SK-N-SH (cell line): ENCODE results near the gene EYA3. TPM values are rescaled to one million over a fixed set of nuclear protein-coding genes. Genes with fewer than 3 reads are reported as not detected.

ENCODE experiments used
- CTCF ChIA-PET: fragments of 300-600, 350-600 bp; formaldehyde crosslinking; extraction: SDS; loops from one replicate; lab custom pipeline; 2021; lab: Yijun Ruan, JAX
- POLR2A ChIA-PET: fragments of 350-600 bp; sonication (Branson Sonifier 250); formaldehyde crosslinking; extraction: SDS; loops from one replicate; lab custom pipeline; 2020; ENCODE audit warnings: antibody characterized with exemption, inconsistent platforms; lab: Yijun Ruan, JAX
- DNase-seq: peaks from one replicate; pipeline ENCODE4 v3.0.0; 2012
- H2AFZ ChIP-seq: fragments of 200-600 bp; sonication (generic); 2 replicates; pipeline ENCODE4 v1.8.1; 2016; ENCODE audit warnings: antibody characterized with exemption, mild to moderate bottlenecking, low read depth
- H3F3A ChIP-seq: fragments of 200-600 bp; sonication (generic); replicated peaks from 2 replicates; pipeline ENCODE3; 2016; ENCODE audit warnings: antibody characterized with exemption, mild to moderate bottlenecking; ENCODE audit not compliant: insufficient read depth
- H3K27ac ChIP-seq, 2 experiments: fragments of 200-500 bp in 1 of 2; fragments of 200-600 bp in 1 of 2; sonication (Bioruptor generic) in 1 of 2; sonication (generic), shearing (Covaris generic) in 1 of 2; 2 replicates each; pipeline versions ENCODE4 v1.5.1 to v1.6.1; 2014 to 2016; ENCODE audit warnings: low read depth in 2 of 2, inconsistent platforms in 1 of 2, low read length in 1 of 2, mild to moderate bottlenecking in 1 of 2, mixed read lengths in 1 of 2
- H3K27me3 ChIP-seq: fragments of 200-600 bp; sonication (generic), shearing (Covaris generic); 2 replicates; pipeline ENCODE4 v1.6.1; 2016; ENCODE audit warnings: mixed run types; ENCODE audit not compliant: insufficient read depth
- H3K36me3 ChIP-seq, 2 experiments: fragments of 200-500 bp in 1 of 2; fragments of 200-600 bp in 1 of 2; sonication (Bioruptor generic) in 1 of 2; sonication (generic) in 1 of 2; replicated peaks in 1 of 2; 2 replicates each; pipeline versions ENCODE3 to v1.5.1; 2014 to 2016; ENCODE audit warnings: low read length in 1 of 2, mild to moderate bottlenecking in 1 of 2; ENCODE audit not compliant: insufficient read depth in 2 of 2, control insufficient read depth in 1 of 2
- H3K4me1 ChIP-seq, 2 experiments: fragments of 200-500 bp in 1 of 2; fragments of 200-600 bp in 1 of 2; sonication (Bioruptor generic) in 1 of 2; sonication (generic), shearing (Covaris generic) in 1 of 2; 2 replicates each; pipeline versions ENCODE4 v1.5.1 to v1.6.1; 2014 to 2016; ENCODE audit warnings: low read depth in 1 of 2, low read length in 1 of 2, mixed run types in 1 of 2; ENCODE audit not compliant: insufficient read depth in 2 of 2, control insufficient read depth in 1 of 2
- H3K4me2 ChIP-seq: fragments of 200-600 bp; sonication (generic), shearing (Covaris generic); 2 replicates; pipeline ENCODE4 v1.6.1; 2017; ENCODE audit warnings: mixed run types
- H3K4me3 ChIP-seq, 2 experiments: fragments of 200-500 bp in 1 of 2; fragments of 200-600 bp in 1 of 2; sonication (Bioruptor generic) in 1 of 2; sonication (generic), shearing (Covaris generic) in 1 of 2; 2 replicates each; pipeline versions ENCODE4 v1.5.1 to v1.8.1; 2014 to 2016; ENCODE audit warnings: low read depth in 2 of 2, inconsistent platforms in 1 of 2, low read length in 1 of 2, mild to moderate bottlenecking in 1 of 2, mixed read lengths in 1 of 2, moderate library complexity in 1 of 2
- H3K79me2 ChIP-seq: fragments of 200-600 bp; sonication (generic); 2 replicates; pipeline ENCODE4 v1.8.1; 2017; ENCODE audit warnings: mild to moderate bottlenecking; ENCODE audit not compliant: insufficient read depth
- H3K9ac ChIP-seq: fragments of 200-600 bp; sonication (generic); 2 replicates; pipeline ENCODE4 v1.6.1; 2017; ENCODE audit warnings: mixed run types
- H3K9me2 ChIP-seq: fragments of 200-600 bp; sonication (generic); 2 replicates; pipeline ENCODE4 v1.6.1; 2017; ENCODE audit warnings: mixed run types
- H3K9me3 ChIP-seq: fragments of 200-600 bp; sonication (generic); 2 replicates; pipeline ENCODE4 v1.6.1; 2017; ENCODE audit warnings: mixed run types, mild to moderate bottlenecking, moderate library complexity
- H4K20me1 ChIP-seq: fragments of 200-600 bp; sonication (generic); 2 replicates; pipeline ENCODE4 v1.6.1; 2017; ENCODE audit warnings: mild to moderate bottlenecking, mixed run types; ENCODE audit not compliant: insufficient read depth
- CHD2 ChIP-seq: fragments of 150-350 bp; IDR thresholded peaks from 2 replicates; pipeline ENCODE4 v1.6.1; 2018; ENCODE audit warnings: low read length; ENCODE audit not compliant: partially characterized antibody
- EZH2phosphoT487 ChIP-seq: fragments of 200-600 bp; sonication (generic); IDR thresholded peaks from 2 replicates; pipeline ENCODE4 v1.6.1; 2017; ENCODE audit warnings: low read depth, mixed run types, mild to moderate bottlenecking, antibody characterized with exemption, moderate library complexity, borderline replicate concordance
- FOXJ3 ChIP-seq: sonication (generic); formaldehyde crosslinking; IDR thresholded peaks from 2 replicates; pipeline ENCODE4 v1.5.1; 2020; ENCODE audit warnings: mild to moderate bottlenecking, missing genetic modification reagents
- GABPA ChIP-seq: IDR thresholded peaks from 2 replicates; pipeline ENCODE4 v1.4.0; 2012; ENCODE audit warnings: low read depth, mild to moderate bottlenecking
- JUND ChIP-seq: IDR thresholded peaks from 2 replicates; pipeline ENCODE4 v1.4.0; 2012
- NFIC ChIP-seq: IDR thresholded peaks from 2 replicates; pipeline ENCODE4 v1.4.0; 2012; ENCODE audit warnings: borderline replicate concordance
- NRF1 ChIP-seq: IDR thresholded peaks from 2 replicates; pipeline ENCODE4 v1.6.1; 2012; ENCODE audit warnings: low read depth, mild to moderate bottlenecking, low read length
- RAD21 ChIP-seq: IDR thresholded peaks from 2 replicates; pipeline ENCODE4 v1.6.1; 2012; ENCODE audit warnings: mild to moderate bottlenecking, low read length
- RCOR1 ChIP-seq: fragments of 150-350 bp; IDR thresholded peaks from 2 replicates; pipeline ENCODE4 v1.6.1; 2017; ENCODE audit warnings: antibody characterized with exemption, low read length
- SIN3A ChIP-seq: IDR thresholded peaks from 2 replicates; pipeline ENCODE4 v1.6.1; 2012; ENCODE audit warnings: low read depth, mild to moderate bottlenecking, low read length, moderate library complexity, borderline replicate concordance
- SMC3 ChIP-seq: IDR thresholded peaks from 2 replicates; pipeline ENCODE4 v1.6.1; 2012; ENCODE audit warnings: low read depth, low read length, improper control_type of control experiment
- TAF1 ChIP-seq: IDR thresholded peaks from 2 replicates; pipeline ENCODE4 v1.6.1; 2012; ENCODE audit warnings: low read depth, mild to moderate bottlenecking, low read length, moderate library complexity, borderline replicate concordance
- WGBS: methylation state at CpG from one replicate; pipeline ENCODE4 v1.1.6; 2017; ENCODE audit warnings: low lambda C conversion rate; 5-methylcytosine and 5-hydroxymethylcytosine counted together
- polyA plus RNA-seq, 3 experiments: library from polyadenylated mRNA; depleted of rRNA; stranded (reverse); fragments of >200 nt; gene quantifications; 2 replicates each; pipeline ENCODE4 v1.2.3, GENCODE V29; 2012
- TF ChIP-seq, protein P1 (sequence below): IDR thresholded peaks from 2 replicates; pipeline ENCODE4 v1.4.0; 2012; ENCODE audit warnings: low read depth
- TF ChIP-seq, protein P2 (sequence below): IDR thresholded peaks from 2 replicates; pipeline ENCODE4 v1.4.0; 2012; ENCODE audit warnings: low read depth, borderline replicate concordance
- TF ChIP-seq, protein P3 (sequence below): IDR thresholded peaks from 2 replicates; pipeline ENCODE4 v1.6.1; 2012; ENCODE audit warnings: mild to moderate bottlenecking, low read depth, low read length, moderate library complexity
- TF ChIP-seq, protein P4 (sequence below): fragments of 150-350 bp; IDR thresholded peaks from 2 replicates; pipeline ENCODE4 v1.6.1; 2016; ENCODE audit warnings: mild to moderate bottlenecking, low read depth, low read length

Gene EYA3
- polyA plus RNA-seq, 1 of the 3 experiments (the other 2 are of a cell fraction) = 6.5 TPM

DNA sequence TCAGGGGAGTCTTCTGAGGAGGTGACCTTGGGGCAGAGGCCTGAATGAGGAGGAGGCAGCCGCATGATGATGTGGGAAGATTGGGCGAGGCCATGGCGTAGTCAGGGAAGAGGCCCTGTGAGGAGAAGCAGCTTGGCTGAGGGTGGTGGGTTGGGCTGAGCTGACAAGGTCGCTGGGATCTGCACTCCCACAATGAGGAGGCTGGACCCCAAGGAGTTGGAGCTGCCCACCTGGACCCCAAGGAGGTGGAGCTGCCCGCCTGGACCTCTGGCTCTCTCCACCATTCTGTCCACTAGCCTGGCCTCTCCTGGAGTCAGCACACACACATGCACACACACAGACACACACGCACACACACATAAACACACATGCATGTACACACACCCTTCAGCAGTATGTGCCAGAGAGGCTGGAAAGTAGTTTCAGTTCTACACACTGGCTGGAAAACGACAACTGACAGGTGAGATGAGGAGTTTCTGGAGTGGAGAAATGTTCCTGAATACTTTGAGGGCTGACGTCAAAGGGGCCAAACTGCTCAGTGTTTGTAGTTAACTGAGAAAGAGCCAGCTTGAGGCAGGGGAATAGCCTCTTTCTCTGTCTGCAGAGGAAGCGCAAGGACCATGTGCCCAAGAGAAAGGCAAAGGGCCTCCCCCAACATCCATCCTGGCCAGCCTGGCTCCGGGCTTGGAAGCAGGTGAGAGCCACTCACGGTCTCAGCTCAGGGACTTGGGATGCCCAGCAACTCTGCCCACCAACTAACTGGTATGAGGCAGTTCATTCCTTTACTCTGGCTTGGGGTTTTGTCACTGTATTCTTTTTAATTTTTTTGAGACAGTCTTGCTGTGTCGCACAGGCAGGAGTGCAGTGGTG, 146.5 kb downstream of the EYA3 start:
- Histone ChIP-seq H3K27ac (no peak overlapping the region), H3K36me3 (no peaks in the 10 kb centered on the region), H3K4me1 (peaks cover 0 to 13% of the 10 kb centered on the region in 2 experiments; a peak in 1 of 4 replicates), H4K20me1 (no peaks in the 10 kb centered on the region), H3K79me2 (no peaks in the 10 kb centered on the region), H3K4me3 (no peak overlapping the region), H3K27me3 (no peaks in the 10 kb centered on the region), H3K9me3 (no peaks in the 10 kb centered on the region), H3K9me2 (no peaks in the 10 kb centered on the region), H3F3A (no peaks in the 10 kb centered on the region), H2AFZ (no peak overlapping the region)
- WGBS = 82% methylated on average over 11 of the region's 12 CpGs
- no peak for DNase-seq
- no peak for TF ChIP-seq EZH2phosphoT487
- no peak for TF ChIP-seq RCOR1
- TF ChIP-seq GABPA = no peak
- TF ChIP-seq RAD21 = no peak
- no peak for TF ChIP-seq FOXJ3
- TF ChIP-seq, protein P1, sequence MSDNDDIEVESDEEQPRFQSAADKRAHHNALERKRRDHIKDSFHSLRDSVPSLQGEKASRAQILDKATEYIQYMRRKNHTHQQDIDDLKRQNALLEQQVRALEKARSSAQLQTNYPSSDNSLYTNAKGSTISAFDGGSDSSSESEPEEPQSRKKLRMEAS = no peak
- TF ChIP-seq JUND = no peak
- TF ChIP-seq, protein P2, sequence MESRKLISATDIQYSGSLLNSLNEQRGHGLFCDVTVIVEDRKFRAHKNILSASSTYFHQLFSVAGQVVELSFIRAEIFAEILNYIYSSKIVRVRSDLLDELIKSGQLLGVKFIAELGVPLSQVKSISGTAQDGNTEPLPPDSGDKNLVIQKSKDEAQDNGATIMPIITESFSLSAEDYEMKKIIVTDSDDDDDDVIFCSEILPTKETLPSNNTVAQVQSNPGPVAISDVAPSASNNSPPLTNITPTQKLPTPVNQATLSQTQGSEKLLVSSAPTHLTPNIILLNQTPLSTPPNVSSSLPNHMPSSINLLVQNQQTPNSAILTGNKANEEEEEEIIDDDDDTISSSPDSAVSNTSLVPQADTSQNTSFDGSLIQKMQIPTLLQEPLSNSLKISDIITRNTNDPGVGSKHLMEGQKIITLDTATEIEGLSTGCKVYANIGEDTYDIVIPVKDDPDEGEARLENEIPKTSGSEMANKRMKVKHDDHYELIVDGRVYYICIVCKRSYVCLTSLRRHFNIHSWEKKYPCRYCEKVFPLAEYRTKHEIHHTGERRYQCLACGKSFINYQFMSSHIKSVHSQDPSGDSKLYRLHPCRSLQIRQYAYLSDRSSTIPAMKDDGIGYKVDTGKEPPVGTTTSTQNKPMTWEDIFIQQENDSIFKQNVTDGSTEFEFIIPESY = no peak
- no peak for TF ChIP-seq TAF1
- TF ChIP-seq, protein P3, sequence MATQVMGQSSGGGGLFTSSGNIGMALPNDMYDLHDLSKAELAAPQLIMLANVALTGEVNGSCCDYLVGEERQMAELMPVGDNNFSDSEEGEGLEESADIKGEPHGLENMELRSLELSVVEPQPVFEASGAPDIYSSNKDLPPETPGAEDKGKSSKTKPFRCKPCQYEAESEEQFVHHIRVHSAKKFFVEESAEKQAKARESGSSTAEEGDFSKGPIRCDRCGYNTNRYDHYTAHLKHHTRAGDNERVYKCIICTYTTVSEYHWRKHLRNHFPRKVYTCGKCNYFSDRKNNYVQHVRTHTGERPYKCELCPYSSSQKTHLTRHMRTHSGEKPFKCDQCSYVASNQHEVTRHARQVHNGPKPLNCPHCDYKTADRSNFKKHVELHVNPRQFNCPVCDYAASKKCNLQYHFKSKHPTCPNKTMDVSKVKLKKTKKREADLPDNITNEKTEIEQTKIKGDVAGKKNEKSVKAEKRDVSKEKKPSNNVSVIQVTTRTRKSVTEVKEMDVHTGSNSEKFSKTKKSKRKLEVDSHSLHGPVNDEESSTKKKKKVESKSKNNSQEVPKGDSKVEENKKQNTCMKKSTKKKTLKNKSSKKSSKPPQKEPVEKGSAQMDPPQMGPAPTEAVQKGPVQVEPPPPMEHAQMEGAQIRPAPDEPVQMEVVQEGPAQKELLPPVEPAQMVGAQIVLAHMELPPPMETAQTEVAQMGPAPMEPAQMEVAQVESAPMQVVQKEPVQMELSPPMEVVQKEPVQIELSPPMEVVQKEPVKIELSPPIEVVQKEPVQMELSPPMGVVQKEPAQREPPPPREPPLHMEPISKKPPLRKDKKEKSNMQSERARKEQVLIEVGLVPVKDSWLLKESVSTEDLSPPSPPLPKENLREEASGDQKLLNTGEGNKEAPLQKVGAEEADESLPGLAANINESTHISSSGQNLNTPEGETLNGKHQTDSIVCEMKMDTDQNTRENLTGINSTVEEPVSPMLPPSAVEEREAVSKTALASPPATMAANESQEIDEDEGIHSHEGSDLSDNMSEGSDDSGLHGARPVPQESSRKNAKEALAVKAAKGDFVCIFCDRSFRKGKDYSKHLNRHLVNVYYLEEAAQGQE = no peak
- TF ChIP-seq SMC3 = no peak
- no peak for TF ChIP-seq NFIC
- TF ChIP-seq, protein P4, sequence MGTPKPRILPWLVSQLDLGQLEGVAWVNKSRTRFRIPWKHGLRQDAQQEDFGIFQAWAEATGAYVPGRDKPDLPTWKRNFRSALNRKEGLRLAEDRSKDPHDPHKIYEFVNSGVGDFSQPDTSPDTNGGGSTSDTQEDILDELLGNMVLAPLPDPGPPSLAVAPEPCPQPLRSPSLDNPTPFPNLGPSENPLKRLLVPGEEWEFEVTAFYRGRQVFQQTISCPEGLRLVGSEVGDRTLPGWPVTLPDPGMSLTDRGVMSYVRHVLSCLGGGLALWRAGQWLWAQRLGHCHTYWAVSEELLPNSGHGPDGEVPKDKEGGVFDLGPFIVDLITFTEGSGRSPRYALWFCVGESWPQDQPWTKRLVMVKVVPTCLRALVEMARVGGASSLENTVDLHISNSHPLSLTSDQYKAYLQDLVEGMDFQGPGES = no peak
- no peak for TF ChIP-seq NRF1
- no peak for TF ChIP-seq SIN3A
- TF ChIP-seq CHD2 = no peak
- TF ChIP-seq, all 33 proteins: peak for 0
- H3K4me2 ChIP-seq = no peak overlapping the region
- CTCF ChIA-PET = interaction anchor here (1.0 to 1.1 kb wide), 3 partner anchors 40 to 84 kb away, joined by 3 read pairs; no protein-coding TSS in a partner anchor
- POLR2A ChIA-PET = no interaction called here
- H3K9ac ChIP-seq = no peak overlapping the region
